ENCODE results near the gene ZBTB37.
"Not testable (repeated sequence)": the region's sequence is repeated elsewhere in the genome, so short reads cannot be mapped to it uniquely, and the experiment has no call there.

ZBTB37 gene

DNA sequence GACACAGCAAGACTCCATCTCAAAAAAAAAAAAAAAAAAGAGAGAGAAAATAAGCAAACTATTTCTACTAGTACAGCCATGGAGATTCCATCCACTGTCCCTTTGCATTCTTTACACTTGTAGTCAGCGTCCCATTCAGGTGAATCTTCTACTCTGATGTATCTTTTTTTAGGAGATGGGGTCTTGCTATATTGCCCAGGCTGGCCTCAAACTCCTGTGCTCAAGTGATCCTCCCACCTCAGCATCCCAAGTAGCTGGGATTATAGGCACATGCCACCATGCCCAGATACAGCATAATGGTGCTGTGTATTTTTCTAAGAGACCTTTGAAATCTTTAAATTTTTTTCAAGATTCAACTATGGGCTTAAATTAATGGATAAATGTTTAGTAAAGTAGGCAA, 35.4 kb upstream of the ZBTB37 start:
- TF ChIP-seq, protein P1, sequence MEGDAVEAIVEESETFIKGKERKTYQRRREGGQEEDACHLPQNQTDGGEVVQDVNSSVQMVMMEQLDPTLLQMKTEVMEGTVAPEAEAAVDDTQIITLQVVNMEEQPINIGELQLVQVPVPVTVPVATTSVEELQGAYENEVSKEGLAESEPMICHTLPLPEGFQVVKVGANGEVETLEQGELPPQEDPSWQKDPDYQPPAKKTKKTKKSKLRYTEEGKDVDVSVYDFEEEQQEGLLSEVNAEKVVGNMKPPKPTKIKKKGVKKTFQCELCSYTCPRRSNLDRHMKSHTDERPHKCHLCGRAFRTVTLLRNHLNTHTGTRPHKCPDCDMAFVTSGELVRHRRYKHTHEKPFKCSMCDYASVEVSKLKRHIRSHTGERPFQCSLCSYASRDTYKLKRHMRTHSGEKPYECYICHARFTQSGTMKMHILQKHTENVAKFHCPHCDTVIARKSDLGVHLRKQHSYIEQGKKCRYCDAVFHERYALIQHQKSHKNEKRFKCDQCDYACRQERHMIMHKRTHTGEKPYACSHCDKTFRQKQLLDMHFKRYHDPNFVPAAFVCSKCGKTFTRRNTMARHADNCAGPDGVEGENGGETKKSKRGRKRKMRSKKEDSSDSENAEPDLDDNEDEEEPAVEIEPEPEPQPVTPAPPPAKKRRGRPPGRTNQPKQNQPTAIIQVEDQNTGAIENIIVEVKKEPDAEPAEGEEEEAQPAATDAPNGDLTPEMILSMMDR (IDR thresholded peaks at IDR 0.05; ENCODE audit: extremely low read depth, insufficient read depth, missing control alignments) = no peak
- DNase-seq (ENCODE audit: low spot score) = no peak
- in situ Hi-C loops (cut with MboI; ENCODE audit: low pct_unique_long_range_greater_than_20kb, low sequenced_read_pairs, unreplicated experiment) = no loop called here

DNA sequence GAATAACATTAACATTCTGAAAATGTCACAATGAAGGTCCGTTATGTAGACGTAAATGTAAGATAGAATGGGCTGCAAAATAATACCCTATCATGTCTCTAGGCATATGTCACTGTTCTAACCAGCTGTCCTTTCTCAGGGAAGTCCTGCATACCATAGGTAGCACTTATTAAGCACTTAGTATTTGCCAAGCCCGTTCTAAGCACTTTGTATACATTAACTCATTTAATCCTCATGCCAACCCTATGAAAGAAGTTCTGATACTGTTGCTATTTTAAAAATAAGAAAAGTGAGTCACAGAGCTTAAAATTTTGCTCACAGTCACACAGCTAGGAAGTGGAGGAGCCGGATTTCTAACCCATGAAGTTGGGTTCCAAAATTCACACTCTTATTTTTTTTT, 16.1 kb upstream of the ZBTB37 start:
- in situ Hi-C loops (cut with MboI; ENCODE audit: low pct_unique_long_range_greater_than_20kb, low sequenced_read_pairs, unreplicated experiment) = no loop called here
- no peak for DNase-seq (ENCODE audit: low spot score)
- TF ChIP-seq, protein P1 (IDR thresholded peaks at IDR 0.05; ENCODE audit: extremely low read depth, insufficient read depth, missing control alignments) = no peak

DNA sequence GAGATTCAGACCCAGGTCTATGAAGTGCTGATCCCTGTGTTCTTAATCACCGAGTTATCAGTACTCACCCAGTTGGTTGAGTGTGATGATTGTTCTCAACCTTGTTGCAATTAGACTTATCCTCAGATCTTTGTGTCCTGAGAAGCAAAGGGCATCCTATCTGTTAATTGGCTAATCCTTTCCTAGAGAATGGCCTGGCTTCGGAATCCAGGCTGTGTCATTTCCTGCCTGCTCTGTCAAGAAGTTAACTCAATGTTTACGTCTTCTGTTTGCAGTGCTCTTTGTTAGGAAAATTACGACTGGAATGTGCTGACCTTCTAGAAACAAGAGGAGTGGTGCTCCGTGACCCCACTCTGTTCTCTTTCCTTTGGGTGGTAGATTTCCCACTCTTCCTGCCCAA, 15.1 kb upstream of the ZBTB37 start:
- no peak for DNase-seq (ENCODE audit: low spot score)
- in situ Hi-C loops (cut with MboI; ENCODE audit: low pct_unique_long_range_greater_than_20kb, low sequenced_read_pairs, unreplicated experiment) = no loop called here
- TF ChIP-seq, protein P1 (IDR thresholded peaks at IDR 0.05; ENCODE audit: extremely low read depth, insufficient read depth, missing control alignments) = no peak

DNA sequence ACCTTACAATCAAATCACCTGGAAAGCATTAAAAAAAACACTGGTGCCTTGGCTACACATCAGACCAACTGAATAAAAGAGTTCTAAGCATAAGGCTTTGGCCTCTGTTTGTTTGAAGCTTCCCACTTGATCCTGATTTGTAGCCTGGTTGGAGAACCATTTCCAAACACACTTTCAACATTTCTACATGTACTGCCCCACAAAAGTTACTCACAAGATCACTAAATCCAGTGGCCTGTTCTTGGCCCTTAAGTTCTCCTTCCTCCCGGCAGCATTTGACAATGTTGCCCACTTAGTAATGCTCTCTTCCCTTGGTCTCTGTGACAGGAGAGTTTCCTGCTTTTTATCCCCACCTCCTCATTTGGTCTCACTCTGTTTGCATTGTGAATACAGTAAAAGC, 12.2 kb upstream of the ZBTB37 start:
- DNase-seq (ENCODE audit: low spot score) = no peak
- in situ Hi-C loops (cut with MboI; ENCODE audit: low pct_unique_long_range_greater_than_20kb, low sequenced_read_pairs, unreplicated experiment) = no loop called here
- TF ChIP-seq, protein P1 (IDR thresholded peaks at IDR 0.05; ENCODE audit: extremely low read depth, insufficient read depth, missing control alignments) = no peak

DNA sequence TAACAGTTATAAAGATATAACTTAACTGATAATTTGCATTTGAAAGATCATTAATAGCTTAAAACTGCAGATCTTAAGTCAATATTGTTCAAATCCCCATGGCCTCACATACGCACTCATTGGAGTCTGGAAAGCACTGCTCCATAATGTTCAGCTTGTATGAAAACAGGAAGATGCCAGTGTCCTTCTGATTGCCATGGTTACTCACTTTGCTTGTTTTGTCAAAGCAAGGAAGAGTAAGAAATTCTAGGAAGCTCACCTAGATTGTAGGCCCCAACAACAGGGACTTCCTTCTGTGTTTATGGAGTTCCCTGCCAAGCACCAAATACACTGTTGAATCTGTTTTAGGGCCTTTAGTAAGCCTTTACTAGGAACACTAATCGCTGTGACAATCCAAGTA, 11.3 kb upstream of the ZBTB37 start:
- in situ Hi-C loops (cut with MboI; ENCODE audit: low pct_unique_long_range_greater_than_20kb, low sequenced_read_pairs, unreplicated experiment) = no loop called here
- TF ChIP-seq, protein P1 (IDR thresholded peaks at IDR 0.05; ENCODE audit: extremely low read depth, insufficient read depth, missing control alignments) = no peak
- no peak for DNase-seq (ENCODE audit: low spot score)

DNA sequence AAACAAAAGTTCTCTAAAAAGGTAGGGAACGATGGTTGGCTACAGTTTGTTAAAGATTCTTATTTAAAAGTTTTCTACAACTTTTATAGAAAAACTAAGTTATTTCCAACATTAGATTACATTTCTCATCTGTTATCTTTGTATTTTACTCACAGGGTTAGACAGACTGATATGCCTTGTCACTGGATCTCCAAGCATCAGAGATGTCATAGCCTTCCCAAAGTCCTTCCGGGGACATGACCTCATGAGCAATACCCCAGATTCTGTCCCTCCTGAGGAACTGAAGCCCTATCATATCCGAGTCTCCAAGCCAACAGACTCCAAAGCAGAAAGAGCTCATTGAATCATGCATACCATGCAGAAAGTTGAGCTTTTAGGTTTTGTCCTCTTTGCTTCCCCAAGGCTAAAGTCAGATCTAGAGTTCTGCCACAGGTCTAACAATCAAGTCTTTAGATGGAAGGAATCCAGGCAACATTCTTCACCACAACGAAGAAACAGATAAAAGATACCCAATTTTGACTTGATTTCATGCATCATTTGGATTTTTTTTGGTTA, 10.7 kb upstream of the ZBTB37 start:
- in situ Hi-C loops (cut with MboI; ENCODE audit: low pct_unique_long_range_greater_than_20kb, low sequenced_read_pairs, unreplicated experiment) = no loop called here
- no peak for DNase-seq (ENCODE audit: low spot score)
- TF ChIP-seq, protein P1 (IDR thresholded peaks at IDR 0.05; ENCODE audit: extremely low read depth, insufficient read depth, missing control alignments) = no peak

DNA sequence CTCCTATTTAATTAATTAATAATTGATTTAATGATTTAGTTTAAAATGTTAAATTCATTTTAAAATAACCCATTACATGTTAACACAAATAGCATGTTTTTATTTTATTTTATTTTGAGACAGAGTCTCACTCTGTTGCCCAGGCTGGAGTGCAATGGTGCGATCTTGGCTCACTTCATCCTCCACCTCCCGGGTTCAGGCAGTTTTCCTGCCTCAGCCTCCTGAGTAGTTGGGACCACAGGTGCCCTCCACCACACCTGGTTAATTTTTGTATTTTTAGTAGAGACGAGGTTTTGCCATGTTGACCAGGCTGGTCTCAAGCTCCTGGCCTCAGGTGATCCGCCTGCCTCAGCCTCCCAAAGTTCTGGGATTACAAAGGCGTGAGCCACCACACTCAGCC, 8.6 kb upstream of the ZBTB37 start:
- DNase-seq (ENCODE audit: low spot score); in situ Hi-C loops (cut with MboI; ENCODE audit: low pct_unique_long_range_greater_than_20kb, low sequenced_read_pairs, unreplicated experiment): not testable (repeated sequence)
